Measurements from ENCODE around the gene ANK2.

Gene ANK2

DNA sequence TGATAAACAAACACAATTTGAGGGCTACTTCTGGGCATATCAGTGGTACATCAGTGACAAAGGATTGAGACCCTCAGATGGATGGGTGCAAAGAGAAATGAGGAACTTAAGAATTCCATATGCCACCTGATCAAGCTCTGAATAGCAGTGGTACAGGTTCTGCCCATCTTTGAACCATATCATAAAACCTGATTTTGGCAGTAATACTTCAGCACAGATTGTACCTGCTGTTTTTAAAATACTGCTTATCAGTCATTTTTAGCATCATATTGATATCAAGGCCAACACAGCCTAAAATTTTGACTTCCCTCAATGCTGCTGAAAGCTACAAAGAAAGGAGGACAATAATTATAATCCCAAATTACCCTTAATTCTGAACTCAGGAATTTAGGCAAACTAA lies 41.5 kb downstream of the ANK2 start:
- in situ Hi-C loops (cut with HindIII; ENCODE audit: low sequenced_read_pairs): no loop called here

DNA sequence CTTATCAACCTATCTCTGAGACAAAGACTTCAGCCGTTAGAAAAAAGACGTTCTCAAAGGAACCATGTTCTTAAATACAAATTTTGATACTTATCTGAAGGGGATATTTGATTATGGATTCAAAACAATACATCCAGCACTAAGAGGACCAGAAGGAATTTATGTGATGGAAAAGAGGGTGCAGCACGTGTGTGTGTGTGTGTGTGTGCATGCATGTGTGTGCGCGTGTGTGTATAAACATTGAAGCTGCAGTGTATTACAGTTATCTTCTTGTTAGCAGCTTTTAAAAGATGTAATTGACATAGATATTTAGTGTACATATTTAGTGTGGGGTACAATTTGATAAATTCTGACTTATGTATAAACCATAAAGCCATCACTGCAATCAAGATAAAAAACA lies 44.9 kb downstream of the ANK2 start:
- in situ Hi-C loops (cut with HindIII; ENCODE audit: low sequenced_read_pairs): no loop called here

DNA sequence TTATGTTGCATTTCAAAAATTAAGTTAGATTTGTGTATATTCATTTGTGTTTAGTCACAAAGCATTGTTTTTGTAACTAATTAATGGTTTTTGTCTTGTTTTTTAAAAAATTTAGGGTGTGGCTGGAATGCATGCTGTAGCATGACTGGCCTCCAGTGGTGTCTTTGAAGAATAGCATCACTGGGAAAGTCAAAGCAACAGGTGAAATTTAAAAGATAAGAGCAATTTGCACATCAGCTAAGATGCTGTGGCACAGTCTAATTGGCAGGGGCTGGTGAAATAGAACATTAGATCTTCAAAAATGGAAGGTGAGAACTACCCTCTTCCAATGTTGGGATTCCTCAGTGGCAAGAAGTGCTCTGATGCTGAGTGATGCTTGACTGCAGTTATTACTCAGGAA lies 45.3 kb downstream of the ANK2 start:
- in situ Hi-C loops (cut with HindIII; ENCODE audit: low sequenced_read_pairs): no loop called here

DNA sequence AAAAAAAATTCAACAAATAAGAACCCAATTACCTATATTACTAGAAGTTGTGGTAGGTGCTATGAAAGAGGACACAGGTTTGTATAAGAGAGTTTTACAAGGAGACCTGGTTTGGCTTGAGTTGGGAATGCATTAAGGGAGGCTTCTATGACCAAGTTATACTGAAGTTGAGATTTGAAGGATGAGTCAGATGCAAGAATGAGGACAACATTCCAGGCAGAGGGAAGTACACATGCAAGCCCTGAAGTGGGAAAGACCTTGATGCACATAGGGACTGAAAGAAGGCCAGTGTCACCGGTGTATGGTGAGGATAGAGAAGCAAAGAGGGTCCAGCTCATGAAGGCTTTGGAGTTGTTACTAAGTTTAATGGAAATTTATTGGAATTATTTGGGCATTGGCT lies 52.2 kb downstream of the ANK2 start:
- in situ Hi-C loops (cut with HindIII; ENCODE audit: low sequenced_read_pairs): no loop called here

DNA sequence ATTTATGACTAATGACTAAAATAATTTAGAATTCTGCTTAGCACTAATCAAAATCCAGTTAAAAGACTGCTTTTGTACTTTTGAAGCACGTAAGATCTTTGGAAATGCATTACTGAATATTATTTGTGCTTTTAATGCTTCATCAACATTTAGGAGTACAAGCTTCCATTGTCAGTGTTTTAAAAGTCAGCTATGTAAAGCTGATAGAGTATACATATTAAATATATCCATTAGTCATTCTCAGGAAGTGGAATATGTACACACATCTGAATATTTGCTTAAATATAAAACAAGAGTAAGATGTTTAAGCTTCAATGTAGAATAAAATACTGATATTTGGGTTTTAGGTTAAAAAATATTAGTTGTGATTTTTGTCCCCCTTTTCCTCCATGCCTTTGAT lies 54.1 kb downstream of the ANK2 start:
- in situ Hi-C loops (cut with HindIII; ENCODE audit: low sequenced_read_pairs): no loop called here

DNA sequence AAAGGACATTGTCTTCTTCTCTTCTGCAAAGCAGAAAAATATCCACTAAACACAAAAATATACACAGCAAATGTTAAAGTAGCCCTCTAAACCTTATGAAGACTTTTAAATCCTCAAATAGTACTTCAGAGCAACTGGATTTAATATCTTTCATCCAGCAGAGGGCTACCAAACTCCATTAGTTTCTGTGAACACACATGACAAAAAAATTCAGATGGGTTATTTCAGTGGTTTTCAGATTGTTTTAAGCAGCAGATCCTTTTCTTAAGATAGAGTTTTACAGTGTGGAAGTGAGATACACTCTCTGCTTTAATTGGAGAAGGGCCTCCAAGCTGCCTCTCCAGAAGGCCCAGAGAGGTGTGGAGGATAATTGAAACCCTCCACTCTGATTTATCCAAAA lies 56.7 kb downstream of the ANK2 start:
- in situ Hi-C loops (cut with HindIII; ENCODE audit: low sequenced_read_pairs): no loop called here

DNA sequence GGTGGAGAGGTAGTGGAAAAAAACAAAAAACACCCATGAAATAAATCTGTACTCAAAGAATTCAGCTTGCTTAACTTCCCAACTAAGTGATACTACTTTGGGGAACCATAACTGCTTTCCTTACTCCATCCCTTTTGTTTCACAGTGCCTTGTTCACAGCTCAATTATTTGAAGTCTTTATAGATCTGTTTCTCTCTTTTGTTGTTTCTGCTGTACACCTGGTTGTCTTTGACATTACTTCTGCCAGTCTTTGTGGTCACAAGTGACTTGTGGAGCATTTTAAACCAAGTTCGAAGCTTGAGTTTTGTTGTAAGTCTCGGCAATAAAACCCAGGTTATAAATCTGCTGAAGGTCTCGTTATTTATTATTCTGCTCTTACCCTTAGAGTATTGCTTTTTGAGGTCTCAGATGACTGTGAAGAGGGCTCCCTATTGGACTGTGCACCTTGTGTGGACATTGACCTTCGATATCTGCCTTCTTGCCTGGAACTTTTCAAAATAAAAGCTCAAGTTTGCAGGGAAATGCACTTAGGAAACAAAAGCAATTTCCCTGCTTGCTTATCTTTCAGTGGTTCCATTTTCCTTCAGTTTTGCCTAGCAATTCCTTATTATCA lies 59.8 kb downstream of the ANK2 start:
- in situ Hi-C loops (cut with HindIII; ENCODE audit: low sequenced_read_pairs): no loop called here

DNA sequence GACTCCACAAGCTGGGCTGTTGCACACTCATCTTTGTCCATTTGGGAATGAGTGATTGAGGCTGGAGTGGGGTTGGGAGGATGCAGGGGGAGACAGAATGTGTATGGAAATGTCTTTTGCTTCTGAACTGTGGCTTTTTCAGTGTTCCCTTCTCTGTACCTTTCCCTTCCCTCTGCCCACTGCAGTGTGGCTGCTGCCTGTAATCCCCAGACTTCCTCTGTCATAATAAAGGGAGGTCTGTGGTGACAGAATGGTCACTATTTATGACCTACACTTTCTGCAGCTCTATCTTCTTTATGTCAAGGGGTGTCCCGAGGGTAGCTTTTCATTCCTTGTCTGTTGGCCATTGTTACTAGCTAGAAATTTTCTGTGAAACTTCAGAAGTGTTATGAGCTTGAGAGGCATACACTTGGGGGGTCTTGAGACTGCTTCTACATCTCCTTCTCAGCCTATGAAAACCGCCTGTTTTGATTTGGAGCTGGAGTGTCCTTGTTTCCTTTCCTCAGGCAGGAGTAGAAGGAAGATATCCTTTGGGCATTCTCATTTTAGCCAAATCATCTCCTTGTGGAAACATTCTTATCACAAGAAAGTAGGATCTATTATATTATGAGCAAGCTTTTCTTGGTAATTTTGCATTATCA lies 63.0 kb downstream of the ANK2 start:
- in situ Hi-C loops (cut with HindIII; ENCODE audit: low sequenced_read_pairs): no loop called here

DNA sequence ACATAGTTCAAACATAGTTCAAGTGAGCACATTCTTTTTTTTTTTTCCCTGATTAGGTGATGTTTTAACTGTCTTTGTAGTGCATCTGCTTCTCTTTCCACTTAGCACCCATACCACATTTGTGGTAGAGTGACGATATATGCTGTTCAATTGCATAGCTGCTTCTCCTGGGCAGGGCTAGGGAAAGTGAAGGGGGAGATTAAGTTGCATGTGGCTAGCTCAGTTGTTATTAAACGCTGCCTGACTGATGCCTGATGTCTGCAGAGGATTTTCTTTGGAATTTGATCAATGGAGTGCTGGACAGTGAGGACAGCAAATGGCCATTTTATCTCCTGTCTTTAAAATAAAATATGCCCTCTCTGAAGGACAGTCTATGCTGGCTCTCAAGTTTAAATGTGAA lies 63.7 kb downstream of the ANK2 start:
- in situ Hi-C loops (cut with HindIII; ENCODE audit: low sequenced_read_pairs): no loop called here

DNA sequence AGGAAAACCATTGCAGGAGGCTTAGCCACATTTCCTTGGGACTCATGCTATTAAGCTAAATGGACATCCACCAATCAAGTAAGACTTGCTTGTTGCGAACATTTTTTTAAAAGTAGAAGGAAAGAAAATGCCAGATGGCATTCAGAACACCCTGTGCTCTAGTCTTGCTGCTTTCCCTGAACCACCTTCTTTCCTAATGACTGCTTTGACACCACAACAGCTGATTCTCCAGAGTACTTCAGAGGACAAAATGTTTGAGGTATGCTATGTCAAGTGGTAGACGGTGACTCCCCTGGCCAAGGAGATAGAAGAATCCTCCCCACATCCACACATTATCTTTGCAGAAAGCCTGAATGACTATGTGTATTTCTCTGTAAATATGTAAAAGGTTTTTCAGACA lies 65.4 kb downstream of the ANK2 start:
- in situ Hi-C loops (cut with HindIII; ENCODE audit: low sequenced_read_pairs): no loop called here

DNA sequence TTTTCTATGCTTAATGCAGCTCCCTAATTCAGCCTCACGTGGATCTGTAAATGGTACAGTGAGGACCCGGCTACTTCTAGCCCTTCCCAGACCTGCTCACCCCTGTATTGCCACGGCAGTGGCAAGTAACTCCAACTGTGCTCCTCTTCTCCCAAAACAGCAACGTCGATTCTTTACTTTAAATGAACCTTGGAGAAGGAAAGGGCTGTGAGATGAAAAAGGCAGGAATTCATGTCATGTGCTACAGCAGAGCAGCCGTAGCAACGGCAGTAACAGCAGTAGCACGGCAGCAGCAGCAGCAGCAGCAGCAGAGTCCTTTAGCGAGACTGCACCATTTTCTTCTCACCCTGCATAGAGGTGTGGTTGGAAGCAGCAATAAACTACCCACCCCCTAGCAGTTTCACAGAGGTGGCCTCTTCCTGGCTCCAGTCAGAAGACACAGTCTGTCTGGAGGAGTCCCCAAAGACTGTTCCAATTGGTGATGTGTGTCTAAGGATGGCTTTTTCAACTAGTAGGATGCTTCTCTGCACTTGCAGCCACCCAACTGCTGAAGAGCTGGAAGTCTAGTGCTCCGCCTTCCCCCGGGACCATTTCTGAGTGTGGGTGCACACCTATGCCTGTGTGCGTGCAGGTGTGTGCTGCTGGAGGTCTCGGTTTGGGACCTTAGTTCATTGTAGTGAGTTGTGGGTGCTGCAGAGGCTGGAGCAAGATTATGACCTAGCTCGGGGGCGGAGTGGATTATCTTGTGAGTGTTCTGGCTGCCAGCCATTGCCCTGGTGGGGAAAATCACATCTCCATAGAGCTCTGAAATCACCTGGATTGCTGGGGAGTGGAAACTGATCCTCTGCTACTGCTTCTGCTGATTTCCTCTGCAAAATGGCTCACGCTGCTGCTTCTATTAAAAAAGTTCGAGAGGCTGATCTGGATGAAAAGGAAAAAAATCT lies 67.2 kb downstream of the ANK2 start:
- in situ Hi-C loops (cut with HindIII; ENCODE audit: low sequenced_read_pairs): no loop called here

DNA sequence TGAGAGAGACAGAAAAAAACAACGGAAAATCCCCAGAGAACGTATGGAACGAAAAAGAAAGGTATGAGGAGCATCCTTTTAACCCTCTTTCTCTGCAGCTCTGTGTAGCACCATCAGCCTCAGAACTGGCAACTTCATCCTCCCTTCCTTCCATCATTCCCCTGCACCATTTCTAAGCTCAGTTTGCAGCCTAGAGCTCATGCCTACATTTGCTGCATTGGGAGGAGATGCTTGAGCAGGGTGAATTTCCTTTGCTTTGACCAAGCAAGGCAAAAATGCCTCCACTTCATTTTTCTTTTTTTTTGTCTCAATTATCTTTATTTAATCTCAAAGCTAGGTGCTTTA lies 67.9 kb downstream of the ANK2 start:
- in situ Hi-C loops (cut with HindIII; ENCODE audit: low sequenced_read_pairs): no loop called here

DNA sequence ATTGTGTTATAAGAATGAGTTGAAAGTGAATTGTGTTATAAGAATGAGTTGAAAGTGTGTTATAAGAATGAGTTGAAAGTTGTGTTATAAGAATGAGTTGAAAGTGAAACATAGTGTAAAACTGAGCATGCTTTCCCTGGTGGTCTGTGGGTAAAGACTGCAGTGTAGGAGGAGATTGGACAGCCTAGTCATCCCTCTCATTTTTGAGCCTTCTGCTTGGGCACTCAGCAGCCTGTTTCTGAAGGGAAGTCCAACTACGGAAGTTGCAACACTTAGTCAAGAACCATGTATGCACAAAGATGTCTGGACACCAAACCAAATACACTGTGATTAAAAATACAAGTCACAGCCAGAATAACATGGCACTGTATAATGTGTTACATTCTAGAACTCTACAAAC lies 72.6 kb downstream of the ANK2 start:
- in situ Hi-C loops (cut with HindIII; ENCODE audit: low sequenced_read_pairs): no loop called here

DNA sequence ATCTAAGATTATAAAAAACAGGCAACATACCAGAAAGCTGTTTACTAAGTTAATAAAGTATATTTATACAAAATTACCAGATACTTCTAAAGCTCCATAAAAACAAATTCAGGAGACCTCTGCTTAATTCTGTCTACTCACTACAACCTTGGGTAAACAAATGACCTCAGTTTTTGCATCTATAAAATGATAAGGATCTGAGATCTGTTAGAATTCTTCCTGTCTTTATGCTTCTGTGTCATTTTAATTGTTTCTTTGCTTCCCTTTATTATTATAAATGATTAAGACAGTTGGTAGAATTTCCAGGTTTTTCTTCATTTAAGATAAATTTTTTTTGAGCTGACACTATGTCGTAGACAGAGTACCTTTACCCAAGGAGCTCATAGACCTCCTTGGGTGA lies 76.0 kb downstream of the ANK2 start:
- in situ Hi-C loops (cut with HindIII; ENCODE audit: low sequenced_read_pairs): no loop called here

DNA sequence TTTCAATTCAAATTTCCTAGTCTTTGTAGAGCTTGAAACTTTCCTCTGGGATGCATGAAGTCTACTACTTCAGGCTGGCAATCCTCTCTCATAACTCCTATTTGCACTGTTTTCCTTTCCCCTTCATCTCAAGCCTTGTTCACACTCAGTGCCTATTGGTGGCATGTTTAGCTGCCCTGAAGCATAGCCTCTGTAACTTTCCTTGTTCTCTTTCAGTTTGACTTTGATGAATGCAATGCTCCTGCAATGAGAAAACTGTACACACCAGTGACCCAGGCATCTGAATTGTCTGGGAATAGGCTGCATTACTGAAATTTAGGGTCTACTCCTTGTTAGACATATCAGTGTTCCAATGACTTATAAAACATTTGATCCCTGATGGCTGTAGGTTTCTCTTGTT lies 81.7 kb downstream of the ANK2 start:
- in situ Hi-C loops (cut with HindIII; ENCODE audit: low sequenced_read_pairs): loop anchor here (5.0 kb wide), 1 partner anchor 66 kb away; no protein-coding TSS in a partner anchor

DNA sequence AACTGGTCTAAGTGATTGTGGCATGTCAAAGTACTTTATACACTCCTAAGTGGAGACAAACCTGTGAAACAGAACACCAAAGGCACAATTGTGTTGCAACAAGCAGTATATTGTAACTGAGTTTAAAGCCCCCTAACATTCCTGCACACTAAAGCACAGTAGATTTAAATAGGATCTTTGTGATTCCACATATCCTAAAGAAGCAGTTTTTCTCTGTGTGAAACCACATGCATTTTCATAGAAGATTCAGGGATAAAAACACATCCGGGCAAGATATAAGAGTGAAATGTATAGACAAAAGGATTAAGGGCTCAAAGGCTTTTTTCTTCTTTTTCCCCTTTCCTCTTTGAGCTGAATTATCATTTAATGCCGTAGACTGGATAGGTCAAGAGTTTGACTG lies 82.2 kb downstream of the ANK2 start:
- in situ Hi-C loops (cut with HindIII; ENCODE audit: low sequenced_read_pairs): loop anchor here (5.0 kb wide), 1 partner anchor 66 kb away; no protein-coding TSS in a partner anchor

DNA sequence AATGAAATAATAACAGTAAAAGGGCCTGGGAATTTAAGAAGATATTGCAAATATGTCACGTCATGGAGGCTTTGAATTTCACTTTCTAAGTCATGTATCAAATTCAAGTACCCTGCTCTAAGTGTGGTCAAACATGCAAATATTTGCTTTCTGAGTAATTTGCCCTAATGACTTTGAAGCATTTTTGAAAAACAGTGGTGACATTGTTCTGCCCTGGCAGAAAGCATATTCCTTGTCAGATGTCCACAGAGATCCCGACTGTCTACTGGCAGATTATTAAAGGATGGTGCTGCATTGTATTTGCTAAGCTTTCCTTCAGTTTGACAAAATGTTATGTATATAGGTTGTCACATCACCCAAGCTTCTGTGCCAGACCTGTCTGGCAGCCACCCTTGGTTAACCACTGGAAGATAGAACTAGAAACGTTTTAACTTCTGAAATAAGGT lies 92.5 kb downstream of the ANK2 start:
- in situ Hi-C loops (cut with HindIII; ENCODE audit: low sequenced_read_pairs): loop anchor here (5.0 kb wide), 1 partner anchor 105 kb away; no protein-coding TSS in a partner anchor

DNA sequence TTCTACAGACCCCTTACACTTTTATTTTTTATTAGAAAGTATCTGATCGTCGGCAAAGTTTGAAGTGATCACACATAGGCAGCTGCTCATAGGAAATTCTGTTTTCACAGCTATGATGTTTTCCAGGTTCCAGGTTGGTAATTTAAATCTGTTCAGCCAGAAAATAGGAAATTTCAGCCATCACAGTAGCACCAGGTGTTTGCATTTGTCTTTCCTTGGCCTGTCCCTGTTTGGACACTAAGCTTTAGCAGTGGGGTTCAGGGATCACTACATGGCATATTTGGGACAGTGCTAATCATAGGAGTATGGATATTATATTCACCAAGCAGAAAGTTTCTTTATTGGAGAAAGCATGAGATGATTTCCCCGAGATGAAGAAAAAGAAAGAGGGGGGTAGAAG lies 92.9 kb downstream of the ANK2 start:
- in situ Hi-C loops (cut with HindIII; ENCODE audit: low sequenced_read_pairs): loop anchor here (5.0 kb wide), 1 partner anchor 105 kb away; no protein-coding TSS in a partner anchor

DNA sequence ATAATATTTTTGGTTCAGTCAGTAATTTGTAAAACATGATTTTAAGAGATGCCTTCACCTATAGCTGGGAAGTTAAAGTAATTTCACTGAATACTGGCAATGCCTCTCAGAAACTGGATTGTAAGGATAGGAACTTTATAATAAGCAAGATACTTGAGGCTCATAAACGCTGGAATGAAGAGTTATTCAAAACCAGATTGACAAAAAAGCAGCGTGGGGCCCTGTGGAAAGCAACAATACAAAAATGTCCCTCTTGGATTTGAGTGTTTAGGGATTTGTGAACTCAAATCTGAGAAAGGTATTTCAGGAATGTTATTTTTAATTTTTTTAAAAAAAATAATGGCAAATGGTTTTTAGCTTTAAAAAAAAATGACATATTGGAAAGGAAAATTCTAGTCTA lies 94.6 kb downstream of the ANK2 start:
- in situ Hi-C loops (cut with HindIII; ENCODE audit: low sequenced_read_pairs): loop anchor here (5.0 kb wide), 1 partner anchor 103 kb away; no protein-coding TSS in a partner anchor

DNA sequence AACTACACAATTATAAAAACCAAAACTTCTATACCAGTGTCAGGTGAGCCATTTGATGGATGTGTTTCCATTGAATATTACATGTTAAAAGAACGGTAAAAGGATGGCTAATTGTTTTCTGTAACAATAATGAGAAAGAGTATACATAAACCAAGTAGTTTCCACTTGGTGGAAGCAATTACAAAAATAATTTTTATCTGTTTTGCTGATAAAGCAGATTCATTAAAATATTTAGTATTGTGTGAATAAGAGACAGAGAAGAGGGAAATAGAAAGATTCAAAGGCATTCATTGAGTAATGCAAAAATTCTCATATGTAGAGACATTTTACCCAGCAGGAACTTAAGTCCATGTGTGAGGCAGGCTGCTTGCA lies 95.7 kb downstream of the ANK2 start:
- in situ Hi-C loops (cut with HindIII; ENCODE audit: low sequenced_read_pairs): no loop called here

DNA sequence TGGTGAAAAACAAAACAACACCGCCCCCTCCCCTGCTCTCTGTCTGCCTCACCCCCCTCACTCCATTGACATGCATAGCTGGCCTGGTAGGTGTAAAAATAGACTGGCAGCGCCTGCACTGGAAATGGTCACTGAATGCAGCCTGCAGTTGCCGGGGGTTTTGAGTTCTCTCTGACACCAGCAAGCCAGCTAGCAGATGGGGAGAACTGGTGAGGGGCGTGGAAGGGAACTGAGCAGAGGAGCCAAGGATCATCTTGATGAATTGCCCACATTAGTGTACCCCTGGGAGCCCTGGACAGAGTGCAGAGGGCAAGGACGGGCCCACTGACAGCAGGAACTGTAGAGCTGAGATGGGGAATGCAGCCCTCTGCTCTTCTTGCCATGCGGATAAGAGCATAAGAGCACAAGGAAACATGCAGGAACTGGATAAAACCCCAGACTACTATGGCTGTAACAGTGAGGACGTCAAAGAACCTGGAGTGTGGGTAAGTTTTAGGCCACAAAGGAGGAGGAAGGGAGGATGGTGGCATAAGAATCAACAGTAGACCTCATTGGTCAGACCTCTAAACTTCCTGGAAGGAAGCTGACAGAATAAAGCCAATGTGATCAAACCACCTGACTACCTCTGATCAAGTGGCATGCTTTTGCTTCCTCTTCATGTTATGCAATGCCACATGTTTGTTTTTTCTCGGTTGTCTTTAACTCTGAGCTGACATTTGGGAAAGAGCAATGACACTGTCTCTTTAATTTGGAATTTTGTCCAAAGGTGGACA lies 96.3 kb downstream of the ANK2 start:
- in situ Hi-C loops (cut with HindIII; ENCODE audit: low sequenced_read_pairs): no loop called here
